SK-N-SH (cell line): ENCODE data around the gene ALDH1L1.

ENCODE experiments used
- CTCF ChIP-seq: fragments of 200-600 bp; sonication (generic); IDR thresholded peaks from 2 replicates; pipeline ENCODE4 v1.6.1; 2017; ENCODE audit warnings: antibody characterized with exemption, mild to moderate bottlenecking, moderate library complexity
- EP300 ChIP-seq, 2 experiments: IDR thresholded peaks; 2 replicates each; pipeline versions ENCODE4 v1.4.0 to v1.6.1; 2012; ENCODE audit warnings: borderline replicate concordance in 1 of 2, low read depth in 1 of 2, low read length in 1 of 2
- JUND ChIP-seq: IDR thresholded peaks from 2 replicates; pipeline ENCODE4 v1.4.0; 2012
- MXI1 ChIP-seq: IDR thresholded peaks from 2 replicates; pipeline ENCODE4 v1.6.1; 2012; ENCODE audit warnings: mild to moderate bottlenecking, low read depth, low read length, improper control_type of control experiment
- PBX3 ChIP-seq: IDR thresholded peaks from 2 replicates; pipeline ENCODE4; 2012
- POLR2AphosphoS5 ChIP-seq: IDR thresholded peaks from 2 replicates; pipeline ENCODE4 v1.6.1; 2012; ENCODE audit warnings: low read depth, low read length
- TCF12 ChIP-seq: IDR thresholded peaks from 2 replicates; pipeline ENCODE4 v1.4.0; 2012
- USF1 ChIP-seq: IDR thresholded peaks from 2 replicates; pipeline ENCODE4 v1.4.0; 2012; ENCODE audit warnings: low read depth, borderline replicate concordance

- TF ChIP-seq JUND: no peak
- TF ChIP-seq PBX3: no peak
- no peak for TF ChIP-seq EP300 (IDR thresholded peaks at IDR 0.05; ENCODE audit: borderline replicate concordance in 1 of 2, low read depth in 1 of 2, low read length in 1 of 2)
- no peak for TF ChIP-seq TCF12
- TF ChIP-seq MXI1: no peak
- TF ChIP-seq USF1: no peak
- no peak for TF ChIP-seq CTCF
- no peak for TF ChIP-seq POLR2AphosphoS5
Observed at GRCh38 chr3:126186271-126186670, 5.9 kb upstream of the ALDH1L1 start.
